DLD1 (cell line): ENCODE measurements around the gene RAB20.

Experiments
- in situ Hi-C: cut with HindIII; loops from 2 replicates; pipeline ENCODE4 v1.10.0; 2017; ENCODE audit warnings: low sequenced_read_pairs

The RAB20 gene

GRCh38 chr13:110475117-110475516, 86.4 kb downstream of the RAB20 start:
- in situ Hi-C loops: no loop called here

GRCh38 chr13:110474713-110475112, 86.8 kb downstream of the RAB20 start:
- in situ Hi-C loops: no loop called here
